Loucy (cell line): Measurements from ENCODE around the gene H19.

ENCODE experiments used
- H2AFZ ChIP-seq: fragments of 200-600 bp; sonication (generic); 2 replicates; pipeline ENCODE4 v1.6.0; 2016; ENCODE audit warnings: antibody characterized with exemption, mild to moderate bottlenecking, low read length, moderate library complexity
- H3F3A ChIP-seq: fragments of 200-600 bp; 2 replicates; pipeline ENCODE4 v1.6.0; 2016; ENCODE audit warnings: antibody characterized with exemption, low read depth, mild to moderate bottlenecking
- H3K27me3 ChIP-seq: fragments of 200-600 bp; sonication (generic); 2 replicates; pipeline ENCODE4 v1.6.1; 2014; ENCODE audit warnings: low read length, mild to moderate bottlenecking; ENCODE audit not compliant: insufficient read depth, poor library complexity, severe bottlenecking
- H3K36me3 ChIP-seq: fragments of 200-600 bp; sonication (generic); 2 replicates; pipeline ENCODE4 v1.6.1; 2016; ENCODE audit warnings: low read length; ENCODE audit not compliant: insufficient read depth
- H3K4me1 ChIP-seq: fragments of 200-600 bp; sonication (generic); 2 replicates; pipeline ENCODE4 v1.5.1; 2014; ENCODE audit warnings: low read length, mild to moderate bottlenecking; ENCODE audit not compliant: insufficient read depth, poor library complexity, severe bottlenecking
- H3K4me2 ChIP-seq: fragments of 200-600 bp; sonication (generic); 2 replicates; pipeline ENCODE4 v1.6.0; 2014; ENCODE audit warnings: antibody characterized with exemption, low read length, low read depth, mild to moderate bottlenecking; ENCODE audit not compliant: poor library complexity, severe bottlenecking
- H3K4me3 ChIP-seq: fragments of 200-600 bp; sonication (generic); 2 replicates; pipeline ENCODE4 v1.5.1; 2014; ENCODE audit warnings: low read length, mild to moderate bottlenecking, mixed read lengths; ENCODE audit not compliant: poor library complexity, severe bottlenecking
- H3K79me2 ChIP-seq: fragments of 200-600 bp; sonication (generic); 2 replicates; pipeline ENCODE4 v1.6.1; 2014; ENCODE audit warnings: low read length; ENCODE audit not compliant: insufficient read depth
- H3K9ac ChIP-seq: fragments of 200-600 bp; sonication (generic); 2 replicates; pipeline ENCODE4 v1.6.0; 2014; ENCODE audit warnings: mild to moderate bottlenecking, low read depth, low read length, moderate library complexity; ENCODE audit not compliant: poor library complexity, severe bottlenecking
- H3K9me2 ChIP-seq: fragments of 200-600 bp; sonication (generic); replicated peaks from 2 replicates; pipeline ENCODE4 v1.6.1; 2016; ENCODE audit warnings: low read depth, low read length, mixed read lengths
- H3K9me3 ChIP-seq: fragments of 200-600 bp; sonication (generic); 2 replicates; pipeline ENCODE4 v1.6.1; 2014; ENCODE audit warnings: mild to moderate bottlenecking, antibody characterized with exemption, low read length, low read depth; ENCODE audit not compliant: insufficient read depth
- H4K20me1 ChIP-seq: fragments of 200-600 bp; sonication (generic); 2 replicates; pipeline ENCODE4 v1.6.0; 2014; ENCODE audit warnings: antibody characterized with exemption, low read length, mild to moderate bottlenecking; ENCODE audit not compliant: insufficient read depth, poor library complexity, severe bottlenecking
- EZH2phosphoT487 ChIP-seq: fragments of 200-600 bp; IDR thresholded peaks from 2 replicates; pipeline ENCODE4 v1.6.1; 2018; ENCODE audit warnings: antibody characterized with exemption, mild to moderate bottlenecking, moderate library complexity, borderline replicate concordance
- TF ChIP-seq, protein P1 (sequence below): fragments of 200-600 bp; sonication (generic); conservative IDR thresholded peaks from 2 replicates; pipeline ENCODE4 v1.5.1; 2014; ENCODE audit warnings: mild to moderate bottlenecking, antibody characterized with exemption, low read length

The H19 gene

DNA sequence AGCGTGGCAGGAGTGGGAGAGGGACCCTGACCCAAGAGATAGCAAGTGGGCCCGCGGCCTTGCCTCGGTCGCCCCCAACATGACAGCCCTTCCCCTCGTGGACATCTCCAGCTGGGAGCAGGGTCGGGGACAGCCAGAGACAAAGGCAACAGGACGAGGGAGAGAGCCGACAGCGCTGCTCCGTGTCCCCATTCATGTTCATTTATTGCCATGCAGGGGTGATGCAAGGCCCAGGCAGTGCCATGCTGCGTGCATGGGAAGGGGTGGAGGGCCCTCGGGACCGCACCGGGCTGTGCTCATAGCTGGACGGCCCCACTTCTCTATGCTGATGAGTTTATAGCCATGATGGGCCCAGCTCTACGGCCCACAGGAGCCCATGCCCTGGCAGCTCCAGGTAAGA is 37.9 kb downstream of the H19 start:
- H3K4me3 ChIP-seq, result no peak overlapping the region
- H4K20me1 ChIP-seq, result no peaks in the 10 kb centered on the region
- no peaks in the 10 kb centered on the region for H3K4me1 ChIP-seq
- no peak overlapping the region for H3K9ac ChIP-seq
- no peaks in the 10 kb centered on the region for H3F3A ChIP-seq
- H3K36me3 ChIP-seq, result no peaks in the 10 kb centered on the region
- no peak overlapping the region for H2AFZ ChIP-seq
- TF ChIP-seq EZH2phosphoT487, result no peak
- TF ChIP-seq, protein P1, sequence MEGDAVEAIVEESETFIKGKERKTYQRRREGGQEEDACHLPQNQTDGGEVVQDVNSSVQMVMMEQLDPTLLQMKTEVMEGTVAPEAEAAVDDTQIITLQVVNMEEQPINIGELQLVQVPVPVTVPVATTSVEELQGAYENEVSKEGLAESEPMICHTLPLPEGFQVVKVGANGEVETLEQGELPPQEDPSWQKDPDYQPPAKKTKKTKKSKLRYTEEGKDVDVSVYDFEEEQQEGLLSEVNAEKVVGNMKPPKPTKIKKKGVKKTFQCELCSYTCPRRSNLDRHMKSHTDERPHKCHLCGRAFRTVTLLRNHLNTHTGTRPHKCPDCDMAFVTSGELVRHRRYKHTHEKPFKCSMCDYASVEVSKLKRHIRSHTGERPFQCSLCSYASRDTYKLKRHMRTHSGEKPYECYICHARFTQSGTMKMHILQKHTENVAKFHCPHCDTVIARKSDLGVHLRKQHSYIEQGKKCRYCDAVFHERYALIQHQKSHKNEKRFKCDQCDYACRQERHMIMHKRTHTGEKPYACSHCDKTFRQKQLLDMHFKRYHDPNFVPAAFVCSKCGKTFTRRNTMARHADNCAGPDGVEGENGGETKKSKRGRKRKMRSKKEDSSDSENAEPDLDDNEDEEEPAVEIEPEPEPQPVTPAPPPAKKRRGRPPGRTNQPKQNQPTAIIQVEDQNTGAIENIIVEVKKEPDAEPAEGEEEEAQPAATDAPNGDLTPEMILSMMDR, result no peak
- no peaks in the 10 kb centered on the region for H3K9me2 ChIP-seq
- H3K4me2 ChIP-seq, result no peak overlapping the region
- no peaks in the 10 kb centered on the region for H3K9me3 ChIP-seq
- H3K27me3 ChIP-seq, result no peaks in the 10 kb centered on the region
- H3K79me2 ChIP-seq, result no peaks in the 10 kb centered on the region

DNA sequence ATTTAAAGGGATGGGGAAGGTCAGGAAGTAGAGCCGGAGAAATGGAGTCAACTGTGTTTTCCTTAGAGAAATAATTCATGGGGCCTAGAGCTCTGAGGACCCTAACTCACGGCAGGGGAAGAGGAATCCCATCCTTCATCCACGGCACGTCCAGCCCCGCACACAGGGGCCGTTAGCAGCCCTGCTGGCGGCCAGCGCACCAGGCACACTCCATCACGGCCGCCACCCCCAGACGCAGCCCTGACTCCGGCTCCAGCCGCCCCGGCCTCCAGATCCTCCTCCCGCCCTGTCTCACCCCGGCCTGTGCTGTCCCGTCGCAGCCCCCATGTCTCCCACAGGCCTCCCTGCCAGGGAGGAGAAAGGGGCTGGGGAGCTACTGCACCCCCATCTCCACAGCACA is 39.3 kb downstream of the H19 start:
- Histone ChIP-seq H4K20me1 (no peaks in the 10 kb centered on the region), H3K9me2 (no peaks in the 10 kb centered on the region), H3K4me2 (no peak overlapping the region), H3K27me3 (no peaks in the 10 kb centered on the region), H3K36me3 (no peaks in the 10 kb centered on the region), H2AFZ (no peak overlapping the region), H3F3A (no peaks in the 10 kb centered on the region), H3K4me3 (no peak overlapping the region), H3K4me1 (no peaks in the 10 kb centered on the region), H3K9ac (no peak overlapping the region), H3K79me2 (no peaks in the 10 kb centered on the region), H3K9me3 (no peaks in the 10 kb centered on the region)
- TF ChIP-seq EZH2phosphoT487, result no peak
- TF ChIP-seq, protein P1, result no peak

DNA sequence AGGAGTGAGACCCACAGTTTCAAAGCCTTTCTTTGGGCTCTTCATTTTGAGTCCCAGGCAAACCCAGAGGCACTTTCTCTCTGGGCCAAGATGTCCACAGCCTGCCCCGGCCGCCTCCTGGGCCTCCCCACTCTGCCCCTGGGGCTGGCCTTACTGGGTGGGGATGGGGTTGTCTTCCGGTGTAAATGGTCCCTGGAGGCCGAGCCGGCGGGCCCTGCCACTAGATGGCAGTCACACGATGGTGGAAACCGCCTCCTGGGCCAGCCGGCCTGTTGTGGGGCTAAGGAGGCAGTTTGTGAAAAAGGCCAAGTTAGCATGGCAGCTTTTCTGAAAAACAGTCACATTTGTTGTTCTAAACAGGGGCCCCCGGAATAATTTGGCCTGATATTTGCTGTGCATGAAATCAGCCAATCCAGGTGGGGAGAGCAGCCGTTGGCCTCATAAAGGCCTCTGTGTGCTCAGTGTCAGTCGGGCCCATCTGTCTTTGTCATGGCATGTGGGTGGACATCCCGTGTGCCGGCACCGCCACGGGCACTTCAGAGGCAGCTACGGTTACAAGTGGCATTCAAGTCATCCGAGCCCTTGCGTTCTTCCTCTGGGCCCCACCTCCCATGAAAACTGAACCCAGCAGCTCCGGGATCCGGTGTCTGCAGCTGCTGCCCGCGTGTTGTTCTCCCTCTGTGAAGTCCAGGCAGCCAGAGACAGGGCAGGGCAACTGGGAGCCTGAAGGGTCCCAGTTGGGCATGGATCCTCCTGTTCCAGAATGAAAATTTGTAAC is 44.0 kb downstream of the H19 start:
- H3K79me2 ChIP-seq, result no peaks in the 10 kb centered on the region
- H3K36me3 ChIP-seq, result no peaks in the 10 kb centered on the region
- H3K4me3 ChIP-seq, result no peak overlapping the region
- H3K9me3 ChIP-seq, result no peaks in the 10 kb centered on the region
- H3K4me1 ChIP-seq, result no peaks in the 10 kb centered on the region
- H3K9ac ChIP-seq, result no peak overlapping the region
- no peaks in the 10 kb centered on the region for H3F3A ChIP-seq
- no peak overlapping the region for H3K4me2 ChIP-seq
- no peaks in the 10 kb centered on the region for H3K9me2 ChIP-seq
- no peaks in the 10 kb centered on the region for H3K27me3 ChIP-seq
- no peaks in the 10 kb centered on the region for H4K20me1 ChIP-seq
- no peak overlapping the region for H2AFZ ChIP-seq
- TF ChIP-seq EZH2phosphoT487, result no peak
- TF ChIP-seq, protein P1, result no peak
